HAP-1 (cell line): ENCODE data around the gene CNTNAP3B.
"Not testable (repeated sequence)": the region's sequence is repeated elsewhere in the genome, so short reads cannot be mapped to it uniquely, and the experiment has no call there.

Source experiments
- DNase-seq, 2 experiments: peaks; one replicate each; pipeline ENCODE4 v3.0.0-alpha.2; 2016 to 2020; ENCODE audit warnings: low spot score in 2 of 2
- H3K27me3 ChIP-seq: fragments of 250-450 bp; sonication (Bioruptor Pico); 2 replicates; pipeline ENCODE4 v1.5.1; 2020; ENCODE audit warnings: low read depth, mild to moderate bottlenecking, moderate library complexity
- H3K36me3 ChIP-seq: fragments of 250-450 bp; sonication (Bioruptor Pico); replicated peaks from 2 replicates; pipeline ENCODE4 v1.5.1; 2020; ENCODE audit warnings: mild to moderate bottlenecking
- H3K4me1 ChIP-seq: fragments of 250-450 bp; sonication (Bioruptor Pico); 2 replicates; pipeline ENCODE4 v1.5.1; 2020; ENCODE audit warnings: mild to moderate bottlenecking
- H3K4me3 ChIP-seq: fragments of 250-450 bp; sonication (Bioruptor Pico); 2 replicates; pipeline ENCODE4 v1.5.1; 2020; ENCODE audit warnings: mild to moderate bottlenecking, moderate library complexity
- H3K9me3 ChIP-seq: fragments of 250-450 bp; sonication (Bioruptor Pico); 2 replicates; pipeline ENCODE4 v1.5.1; 2020; ENCODE audit warnings: mild to moderate bottlenecking, moderate library complexity
- in situ Hi-C: fragments of 300-500 bp; cut with MboI; formaldehyde crosslinking; loops from 3 replicates; pipeline ENCODE4 v1.14.3; 2020; ENCODE audit warnings: low sequenced_read_pairs, inconsistent platforms, mixed read lengths

CNTNAP3B gene

DNA sequence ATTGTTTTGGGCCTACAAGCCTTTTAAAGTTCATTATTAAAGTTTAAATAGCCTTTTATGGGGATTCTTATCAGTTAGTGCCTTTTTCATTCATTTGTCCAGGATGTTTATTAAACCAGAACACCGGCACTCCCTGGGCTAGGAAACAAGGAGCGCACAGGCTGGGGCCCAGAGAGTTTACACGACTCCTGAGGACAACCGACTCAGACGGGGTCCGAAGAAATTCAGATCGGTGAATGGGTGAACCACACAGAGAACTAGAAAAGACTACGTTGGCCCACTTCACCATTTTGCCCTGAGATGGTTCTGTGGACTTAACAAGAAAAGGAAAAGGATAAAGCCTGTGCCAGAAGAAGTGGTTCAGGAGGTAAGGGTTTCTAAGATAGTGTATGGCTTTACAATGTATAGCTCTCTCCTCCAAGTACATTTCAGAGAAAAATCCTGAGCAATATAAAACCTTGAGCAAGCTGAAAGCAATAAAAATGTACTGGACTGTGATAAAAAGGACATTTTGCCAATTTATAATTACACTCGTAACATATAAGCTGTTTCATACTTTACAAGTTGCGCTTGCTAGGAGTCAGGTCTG lies 84.7 kb downstream of the CNTNAP3B start:
- H3K36me3 ChIP-seq, in situ Hi-C loops, H3K4me3 ChIP-seq, H3K27me3 ChIP-seq, H3K9me3 ChIP-seq, DNase-seq, H3K4me1 ChIP-seq: not testable (repeated sequence)

DNA sequence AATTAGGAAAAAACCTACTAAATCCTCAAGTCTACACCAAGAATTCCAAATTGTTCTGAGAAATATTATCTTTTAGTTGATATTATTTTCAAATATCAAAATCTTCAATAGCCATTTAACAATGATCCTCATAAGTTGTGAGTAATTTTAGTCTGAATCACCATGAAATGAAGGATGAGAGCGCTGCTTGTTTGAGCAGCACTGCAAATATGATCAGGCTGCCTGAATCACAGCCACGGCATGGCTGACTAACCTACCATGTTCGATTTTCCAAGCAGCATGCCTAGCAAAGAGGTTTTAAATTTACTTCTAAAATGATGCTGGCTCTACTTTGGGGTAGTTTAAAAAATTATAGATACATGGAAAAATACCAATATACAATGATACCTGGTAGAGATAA lies 95.7 kb downstream of the CNTNAP3B start:
- DNase-seq, in situ Hi-C loops, H3K4me3 ChIP-seq, H3K4me1 ChIP-seq, H3K36me3 ChIP-seq, H3K27me3 ChIP-seq, H3K9me3 ChIP-seq: not testable (repeated sequence)

DNA sequence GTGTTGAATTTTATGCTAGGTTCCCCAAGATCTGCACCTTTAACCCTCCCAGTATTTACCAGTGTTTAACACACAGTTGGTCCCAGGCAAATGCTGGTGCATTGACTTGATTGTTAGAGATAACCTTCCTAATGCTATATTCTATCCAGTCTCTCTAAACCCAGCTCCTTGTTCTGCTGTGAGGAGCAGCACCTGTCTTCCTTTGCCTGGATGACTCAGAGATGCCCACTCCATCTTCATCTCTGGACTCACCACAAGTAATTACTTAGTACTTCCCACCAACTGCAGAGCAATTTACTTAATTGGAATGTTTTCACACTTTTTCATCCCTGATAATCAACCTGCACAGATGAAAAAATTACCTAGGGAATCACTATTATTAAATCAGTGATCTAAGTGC lies 108.6 kb downstream of the CNTNAP3B start:
- H3K4me1 ChIP-seq, H3K27me3 ChIP-seq, H3K4me3 ChIP-seq, H3K36me3 ChIP-seq, H3K9me3 ChIP-seq, DNase-seq, in situ Hi-C loops: not testable (repeated sequence)

DNA sequence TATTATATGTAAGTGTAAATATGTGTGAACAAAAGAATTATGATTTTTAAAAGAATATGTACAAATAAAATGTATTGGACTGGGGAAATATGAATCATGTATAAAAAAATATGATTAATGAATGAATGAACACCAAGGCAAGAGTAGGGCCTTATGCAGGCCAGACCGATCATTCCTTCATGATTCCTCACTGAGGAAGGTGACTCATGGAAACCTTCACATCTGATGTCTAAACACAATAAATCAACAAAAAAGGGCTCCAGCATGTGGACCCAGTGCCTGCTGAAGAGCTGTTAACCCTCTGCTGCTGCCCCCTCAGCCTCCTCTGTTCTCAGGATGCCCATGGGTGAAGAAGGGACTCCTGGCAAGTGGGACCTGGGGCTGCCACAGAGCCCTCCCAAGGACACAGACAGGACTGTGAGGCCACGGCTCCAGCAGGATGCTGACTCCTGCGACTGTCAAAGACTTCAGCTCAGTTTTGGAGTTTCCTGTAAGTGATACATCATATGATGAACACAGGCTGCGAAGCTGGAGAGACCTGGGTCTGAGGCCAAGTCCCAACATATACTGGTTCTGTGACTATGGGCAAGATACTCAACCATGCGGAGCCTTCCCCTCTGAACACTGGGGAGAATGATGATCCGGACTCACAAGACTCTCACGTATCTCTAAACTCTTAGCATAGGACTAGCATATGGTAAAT lies 110.9 kb downstream of the CNTNAP3B start:
- H3K36me3 ChIP-seq, H3K4me1 ChIP-seq, H3K4me3 ChIP-seq, H3K27me3 ChIP-seq, DNase-seq, in situ Hi-C loops, H3K9me3 ChIP-seq: not testable (repeated sequence)

DNA sequence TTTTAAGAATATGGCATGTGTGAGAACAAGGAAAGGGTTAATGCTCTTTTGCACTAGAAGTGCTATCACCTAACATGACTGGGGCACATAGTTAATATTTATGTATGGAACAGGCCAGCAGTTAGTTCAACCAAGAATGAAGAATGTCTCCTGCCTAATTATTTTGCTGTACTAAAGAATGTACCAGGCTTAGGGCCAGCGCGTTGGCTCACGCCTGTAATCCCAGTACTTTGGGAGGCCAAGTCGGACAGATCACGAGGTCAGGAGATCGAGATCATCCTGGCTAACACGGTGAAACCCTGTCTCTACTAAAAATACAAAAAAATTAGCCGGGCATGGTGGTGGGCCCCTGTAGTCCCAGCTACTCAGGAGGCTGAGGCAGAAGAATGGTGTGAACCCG lies 114.9 kb downstream of the CNTNAP3B start:
- H3K9me3 ChIP-seq, H3K4me3 ChIP-seq, DNase-seq, H3K4me1 ChIP-seq, in situ Hi-C loops, H3K27me3 ChIP-seq, H3K36me3 ChIP-seq: not testable (repeated sequence)

DNA sequence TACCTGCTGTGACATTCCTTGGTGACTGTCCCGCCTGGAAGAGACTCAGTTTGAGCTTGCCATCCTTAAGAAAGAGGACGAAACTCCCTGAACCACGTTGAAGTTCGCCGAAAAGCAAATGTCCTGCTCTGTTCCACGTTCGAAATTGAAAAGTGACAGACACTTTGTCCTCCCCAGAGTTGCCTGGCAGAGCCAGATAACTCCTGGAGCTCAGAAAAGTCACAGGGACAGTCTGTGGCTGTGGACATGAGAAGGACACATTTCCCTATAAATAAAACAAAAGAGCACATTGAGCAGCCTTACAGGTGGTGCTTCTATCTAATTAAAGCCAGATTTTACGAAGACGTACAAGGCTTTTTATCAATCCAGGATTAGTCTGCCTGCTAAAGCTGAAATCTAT lies 137.6 kb downstream of the CNTNAP3B start:
- H3K4me3 ChIP-seq, DNase-seq, H3K9me3 ChIP-seq, H3K4me1 ChIP-seq, in situ Hi-C loops, H3K36me3 ChIP-seq, H3K27me3 ChIP-seq: not testable (repeated sequence)

DNA sequence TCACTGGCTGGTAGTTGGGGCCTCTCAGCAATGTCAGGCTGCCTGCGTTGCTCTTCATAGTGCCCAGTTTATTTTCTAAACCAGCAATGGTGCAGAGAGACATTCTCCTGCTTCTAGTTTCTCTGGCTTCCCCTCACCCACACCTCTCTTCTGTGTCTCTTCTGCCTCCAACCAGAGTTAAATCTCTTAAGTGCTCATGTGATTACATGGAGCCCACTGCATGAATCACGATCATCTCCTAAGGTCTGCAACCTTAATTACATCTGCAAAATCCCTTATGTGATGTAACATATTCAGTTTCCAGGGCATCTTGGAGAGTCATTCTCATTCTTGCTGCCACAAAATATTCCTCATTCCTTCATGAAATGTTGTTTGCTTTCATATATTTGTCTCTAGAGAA lies 149.0 kb downstream of the CNTNAP3B start:
- H3K36me3 ChIP-seq, DNase-seq, H3K9me3 ChIP-seq, in situ Hi-C loops, H3K27me3 ChIP-seq, H3K4me1 ChIP-seq, H3K4me3 ChIP-seq: not testable (repeated sequence)

DNA sequence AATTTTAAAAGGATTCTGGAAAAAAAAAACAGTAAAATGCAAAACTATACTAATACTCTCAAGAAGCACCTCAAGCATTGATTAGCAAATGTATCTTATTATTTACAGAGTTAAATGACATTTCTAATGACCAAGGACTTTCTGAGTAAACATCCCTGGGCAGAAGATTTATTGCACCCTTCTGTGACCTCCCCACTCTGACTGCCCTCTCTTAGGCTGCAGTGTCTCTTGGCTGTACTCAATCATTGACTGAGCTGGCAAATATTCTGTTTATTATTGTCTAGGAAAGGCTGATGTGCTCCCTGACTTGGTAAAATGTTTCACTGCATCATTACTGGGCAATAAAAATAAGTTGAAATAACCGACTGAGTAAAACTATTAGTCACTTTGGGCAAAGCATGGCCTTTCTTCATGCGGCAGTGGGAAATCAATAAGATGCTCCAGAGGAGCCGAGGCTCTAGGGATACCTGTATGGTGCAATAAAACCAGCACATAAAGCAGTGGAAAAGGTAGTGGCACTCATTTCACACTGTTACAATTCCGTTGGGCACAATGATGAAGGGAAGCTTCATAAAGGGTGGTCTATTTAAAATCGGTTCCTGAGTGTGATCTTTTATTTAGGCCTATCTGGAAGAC lies 151.1 kb downstream of the CNTNAP3B start:
- DNase-seq, H3K36me3 ChIP-seq, in situ Hi-C loops, H3K27me3 ChIP-seq, H3K4me3 ChIP-seq, H3K4me1 ChIP-seq, H3K9me3 ChIP-seq: not testable (repeated sequence)

DNA sequence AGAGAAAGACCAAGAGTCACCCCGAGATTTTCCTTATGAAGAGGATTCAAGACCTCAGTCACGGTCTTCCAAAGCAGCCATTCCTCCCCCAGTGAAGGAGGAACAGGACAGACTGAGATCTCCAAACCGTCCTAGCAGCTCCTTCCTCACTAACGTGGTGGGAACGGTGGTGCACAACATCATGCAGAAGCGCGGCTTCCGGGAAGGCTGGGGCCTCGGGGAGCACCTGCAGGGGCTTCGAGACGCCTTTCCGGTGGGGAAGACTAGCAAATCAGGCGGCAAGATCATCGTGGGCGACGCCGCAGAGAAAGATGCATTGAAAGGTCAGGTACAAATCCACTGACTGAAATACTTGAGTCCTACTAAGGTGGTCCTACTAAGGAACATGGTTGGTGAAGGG lies 154.3 kb downstream of the CNTNAP3B start:
- H3K9me3 ChIP-seq, DNase-seq, H3K4me3 ChIP-seq, H3K36me3 ChIP-seq, H3K4me1 ChIP-seq, H3K27me3 ChIP-seq, in situ Hi-C loops: not testable (repeated sequence)

DNA sequence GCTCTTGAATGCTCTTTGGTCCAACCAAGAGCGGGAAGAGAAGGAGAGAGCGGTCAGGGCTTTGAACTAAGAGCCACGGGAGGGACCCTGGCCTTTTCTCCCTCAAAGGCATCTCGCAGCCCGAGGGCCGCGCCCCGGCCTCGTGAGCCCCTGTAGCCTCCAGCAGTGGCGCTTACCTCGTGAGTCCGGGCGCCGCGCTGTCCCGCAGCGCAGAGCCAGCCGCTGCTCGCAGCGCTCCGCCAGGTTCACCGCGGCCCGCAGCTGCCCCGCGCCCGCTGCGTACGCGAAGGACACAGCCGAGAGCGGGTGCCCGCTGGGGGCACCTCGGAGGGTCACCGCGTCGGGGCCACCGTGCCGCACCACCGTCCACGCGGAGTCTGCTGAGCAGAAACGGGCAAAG lies 176.2 kb downstream of the CNTNAP3B start:
- H3K9me3 ChIP-seq, H3K4me3 ChIP-seq, DNase-seq, H3K27me3 ChIP-seq, in situ Hi-C loops, H3K4me1 ChIP-seq, H3K36me3 ChIP-seq: not testable (repeated sequence)

DNA sequence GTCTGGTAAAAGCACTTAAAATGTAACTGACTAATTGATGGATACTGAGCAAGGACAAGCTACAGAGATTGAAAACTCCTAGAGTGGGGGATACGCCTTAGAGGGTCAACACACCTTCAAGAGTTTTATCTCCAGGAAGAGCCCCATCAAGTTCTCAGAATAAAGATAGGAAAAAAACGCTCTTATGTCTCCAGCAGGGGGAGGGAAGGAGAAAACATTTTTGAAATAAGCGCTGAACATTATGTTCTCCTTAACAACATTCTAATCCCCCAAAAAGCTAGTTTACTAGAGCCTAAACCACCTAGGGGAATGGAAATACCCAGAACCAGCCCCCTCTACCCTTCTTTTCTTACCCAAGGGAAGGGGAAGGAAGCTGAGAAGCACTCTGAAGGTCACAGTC lies 187.5 kb downstream of the CNTNAP3B start:
- H3K36me3 ChIP-seq, H3K4me3 ChIP-seq, H3K4me1 ChIP-seq, DNase-seq, in situ Hi-C loops, H3K27me3 ChIP-seq, H3K9me3 ChIP-seq: not testable (repeated sequence)

DNA sequence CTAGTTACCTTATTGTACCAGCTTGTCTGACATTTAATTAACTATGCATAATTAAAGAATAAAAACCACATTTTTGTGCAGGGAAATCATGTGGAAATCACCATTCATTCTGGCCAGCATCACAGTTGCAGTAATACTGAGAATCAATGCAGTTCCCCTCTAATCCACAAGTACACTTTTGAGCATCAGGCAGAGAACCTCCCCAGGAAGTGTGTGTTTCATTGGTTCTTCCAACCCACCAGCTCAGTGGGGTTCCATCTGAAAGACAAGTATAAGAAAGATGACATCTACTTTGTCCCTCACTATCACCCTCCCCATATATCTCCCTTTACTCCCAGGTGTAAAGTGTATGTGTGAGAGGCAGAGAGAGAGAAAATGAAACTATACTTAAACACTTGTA lies 191.1 kb downstream of the CNTNAP3B start:
- H3K4me1 ChIP-seq, H3K4me3 ChIP-seq, in situ Hi-C loops, H3K36me3 ChIP-seq, DNase-seq, H3K27me3 ChIP-seq, H3K9me3 ChIP-seq: not testable (repeated sequence)

DNA sequence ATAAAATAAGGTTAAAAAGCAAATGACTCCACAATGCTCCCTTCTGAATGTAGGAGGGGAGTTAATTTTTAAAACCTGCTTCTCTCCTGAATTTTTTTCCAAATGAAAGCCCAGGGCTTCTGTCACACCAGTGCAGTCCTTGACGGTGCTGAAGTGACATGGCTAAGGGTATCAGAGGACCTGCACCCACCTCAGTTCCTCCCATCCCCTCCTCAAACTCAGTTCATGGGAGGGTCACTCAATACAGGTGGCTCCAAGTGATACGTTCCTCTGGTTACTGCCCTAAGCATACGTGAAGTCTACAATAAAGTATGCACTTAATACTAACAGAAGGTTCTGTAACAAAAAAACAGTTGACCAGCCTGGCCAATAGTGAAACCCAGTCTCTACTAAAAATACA lies 193.5 kb downstream of the CNTNAP3B start:
- H3K4me1 ChIP-seq, H3K36me3 ChIP-seq, H3K4me3 ChIP-seq, H3K27me3 ChIP-seq, DNase-seq, in situ Hi-C loops, H3K9me3 ChIP-seq: not testable (repeated sequence)

DNA sequence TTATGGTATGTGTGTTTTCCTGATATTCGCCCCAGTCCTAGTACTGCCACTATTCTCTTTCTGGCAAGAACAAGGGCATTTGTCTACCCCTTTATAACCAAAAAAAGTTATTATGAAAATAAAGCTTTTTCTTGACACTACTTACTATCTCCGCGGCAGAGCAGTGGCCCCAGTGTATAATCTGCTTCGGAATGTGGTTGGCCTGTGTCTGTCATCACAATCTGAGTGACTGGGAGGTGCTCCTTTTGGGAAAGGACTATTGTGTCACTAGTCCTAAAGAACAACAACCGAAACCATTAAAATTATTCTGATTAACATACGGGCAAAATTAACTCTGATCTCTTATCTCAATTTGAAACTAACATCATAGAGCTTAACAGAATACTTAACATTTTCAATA lies 200.1 kb downstream of the CNTNAP3B start:
- H3K4me3 ChIP-seq, H3K27me3 ChIP-seq, H3K9me3 ChIP-seq, H3K4me1 ChIP-seq, H3K36me3 ChIP-seq, in situ Hi-C loops: not testable (repeated sequence)
- DNase-seq = peak in 1 of 2 experiments; percentile 31

DNA sequence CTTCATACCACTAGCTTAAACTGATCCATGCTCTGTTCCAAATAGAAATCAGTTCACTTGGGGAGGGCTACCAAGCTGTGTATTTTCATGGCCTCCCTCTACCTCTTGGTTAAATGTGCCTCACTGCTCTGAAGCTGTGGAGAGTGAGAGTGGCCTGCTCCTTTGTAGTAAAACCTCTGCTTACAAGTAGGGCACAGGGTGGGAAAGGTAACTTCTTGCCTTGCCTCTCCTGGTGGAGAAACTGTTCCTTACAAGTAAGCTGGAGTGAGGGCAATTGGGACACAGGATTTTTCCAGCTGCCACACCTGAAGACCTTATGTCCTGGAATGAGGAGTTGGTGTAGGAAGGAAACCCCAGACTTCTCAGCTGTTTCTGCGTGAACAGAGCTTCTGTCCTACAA lies 211.9 kb downstream of the CNTNAP3B start:
- H3K36me3 ChIP-seq, DNase-seq, in situ Hi-C loops, H3K27me3 ChIP-seq, H3K9me3 ChIP-seq, H3K4me1 ChIP-seq, H3K4me3 ChIP-seq: not testable (repeated sequence)
